LNCaP clone FGC (cell line): ENCODE data around the gene FSTL5.

Experiments
- DNase-seq: peaks from one replicate; pipeline ENCODE4 v3.0.0-alpha.2; 2011; ENCODE audit warnings: low read depth
- H3K4me3 ChIP-seq: 2 replicates; pipeline ENCODE4 v1.5.1; 2011; ENCODE audit warnings: mild to moderate bottlenecking, low read depth, low read length, control low read depth
- TF ChIP-seq, protein P1 (sequence below): IDR thresholded peaks from 2 replicates; pipeline ENCODE4 v1.5.1; 2012; ENCODE audit warnings: mild to moderate bottlenecking; ENCODE audit not compliant: control insufficient read depth, insufficient read depth; ENCODE audit errors: extremely low read depth

Gene FSTL5

DNA sequence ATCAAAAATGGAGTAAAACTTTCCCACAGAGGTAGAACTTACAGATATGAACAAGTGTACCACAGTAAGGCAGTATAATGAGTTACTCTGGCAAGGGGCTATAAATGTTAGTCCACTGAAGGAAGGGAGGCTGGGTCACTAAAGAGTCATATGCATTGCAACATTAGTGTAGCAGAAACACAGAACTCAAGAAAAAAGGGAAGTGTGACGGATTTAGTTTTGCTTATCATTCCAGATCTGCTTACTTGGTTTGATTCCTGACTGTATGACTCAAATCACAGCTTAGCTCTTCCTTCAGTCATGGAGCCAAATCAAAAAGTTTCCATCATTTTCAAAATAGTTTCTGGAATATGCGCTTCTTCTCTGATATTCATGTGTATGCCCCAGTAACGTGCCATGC is 148.7 kb downstream of the FSTL5 start:
- DNase-seq, result no peak
- no peak overlapping the region for H3K4me3 ChIP-seq
- TF ChIP-seq, protein P1, sequence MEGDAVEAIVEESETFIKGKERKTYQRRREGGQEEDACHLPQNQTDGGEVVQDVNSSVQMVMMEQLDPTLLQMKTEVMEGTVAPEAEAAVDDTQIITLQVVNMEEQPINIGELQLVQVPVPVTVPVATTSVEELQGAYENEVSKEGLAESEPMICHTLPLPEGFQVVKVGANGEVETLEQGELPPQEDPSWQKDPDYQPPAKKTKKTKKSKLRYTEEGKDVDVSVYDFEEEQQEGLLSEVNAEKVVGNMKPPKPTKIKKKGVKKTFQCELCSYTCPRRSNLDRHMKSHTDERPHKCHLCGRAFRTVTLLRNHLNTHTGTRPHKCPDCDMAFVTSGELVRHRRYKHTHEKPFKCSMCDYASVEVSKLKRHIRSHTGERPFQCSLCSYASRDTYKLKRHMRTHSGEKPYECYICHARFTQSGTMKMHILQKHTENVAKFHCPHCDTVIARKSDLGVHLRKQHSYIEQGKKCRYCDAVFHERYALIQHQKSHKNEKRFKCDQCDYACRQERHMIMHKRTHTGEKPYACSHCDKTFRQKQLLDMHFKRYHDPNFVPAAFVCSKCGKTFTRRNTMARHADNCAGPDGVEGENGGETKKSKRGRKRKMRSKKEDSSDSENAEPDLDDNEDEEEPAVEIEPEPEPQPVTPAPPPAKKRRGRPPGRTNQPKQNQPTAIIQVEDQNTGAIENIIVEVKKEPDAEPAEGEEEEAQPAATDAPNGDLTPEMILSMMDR, result no peak

DNA sequence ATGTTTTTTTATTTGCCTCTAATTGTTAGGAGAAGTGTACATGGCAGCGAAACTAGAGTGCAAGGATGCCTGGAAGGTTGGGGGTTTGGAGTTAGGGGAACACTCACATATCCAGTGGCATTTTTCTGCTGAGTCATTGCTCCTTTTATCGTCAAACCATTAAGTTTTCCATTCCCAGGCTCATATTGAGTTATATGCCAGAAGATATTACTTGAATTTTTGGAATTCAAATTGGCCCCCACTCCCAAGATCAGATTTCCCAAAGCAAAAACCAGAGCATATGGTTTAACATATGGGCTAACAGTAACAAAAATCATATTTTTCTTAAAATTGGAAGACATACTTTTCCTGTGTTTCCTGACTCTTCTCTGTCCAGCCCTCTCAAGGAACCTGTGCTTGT is 152.7 kb downstream of the FSTL5 start:
- DNase-seq, result no peak
- TF ChIP-seq, protein P1, result no peak
- H3K4me3 ChIP-seq, result no peak overlapping the region

DNA sequence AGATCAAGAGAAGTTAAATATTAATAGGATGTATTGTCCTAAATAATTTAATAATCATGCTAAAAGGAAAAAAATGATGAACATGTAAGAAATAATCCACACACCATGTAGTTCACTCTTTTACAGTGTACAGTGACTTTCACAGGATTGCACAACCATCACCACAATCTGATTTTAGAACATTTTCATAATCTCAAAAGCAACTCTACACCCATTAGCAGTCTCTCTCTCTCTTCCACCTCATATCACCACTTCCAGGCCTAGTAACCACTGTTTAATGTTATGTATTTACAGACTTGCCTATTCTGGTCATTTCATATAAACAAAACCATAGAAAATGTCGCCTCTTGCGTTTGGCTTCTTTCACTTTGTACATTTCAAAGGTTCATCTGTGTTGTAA is 153.4 kb downstream of the FSTL5 start:
- TF ChIP-seq, protein P1, result no peak
- DNase-seq, result no peak
- no peak overlapping the region for H3K4me3 ChIP-seq

DNA sequence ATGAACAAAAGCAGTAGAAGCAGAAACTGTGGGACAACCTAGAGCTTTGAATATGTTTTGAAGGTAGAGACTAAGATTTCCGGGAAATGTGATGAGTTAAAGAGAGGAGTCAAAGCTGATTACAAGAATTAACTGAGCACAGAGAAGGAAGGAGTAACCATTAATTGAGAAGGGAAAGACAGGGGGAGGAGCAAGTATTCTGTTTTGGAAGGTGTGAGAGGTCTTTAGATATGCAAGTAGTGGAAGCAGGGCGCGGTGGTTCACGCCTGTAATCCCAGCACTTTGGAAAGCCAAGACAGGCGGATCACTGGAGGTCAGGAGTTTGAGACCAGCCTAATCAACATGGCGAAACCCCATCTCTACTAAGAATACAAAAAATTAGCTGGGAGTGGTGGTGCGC is 171.5 kb downstream of the FSTL5 start:
- DNase-seq, result no peak
- H3K4me3 ChIP-seq, result no peak overlapping the region
- TF ChIP-seq, protein P1, result no peak

DNA sequence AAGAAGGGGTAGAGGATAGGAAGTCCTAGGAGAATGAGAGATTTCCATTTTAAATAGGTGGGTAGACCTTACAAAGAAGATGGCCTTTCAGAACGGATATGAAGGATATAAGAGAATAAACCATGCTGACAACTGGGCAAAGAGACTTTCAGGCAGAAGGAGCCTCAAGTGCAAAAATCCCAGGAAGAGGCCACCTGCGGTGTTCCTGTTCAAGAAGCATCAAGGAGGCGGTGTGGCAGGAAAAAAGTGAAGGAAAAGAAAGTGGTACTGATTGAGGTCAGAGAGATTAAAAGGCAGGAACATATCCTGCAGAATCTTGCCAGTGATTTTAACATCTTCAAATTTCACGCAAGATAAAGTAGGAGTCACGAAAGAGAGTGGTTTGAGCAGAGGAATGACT is 172.0 kb downstream of the FSTL5 start:
- no peak overlapping the region for H3K4me3 ChIP-seq
- no peak for DNase-seq
- TF ChIP-seq, protein P1, result no peak

DNA sequence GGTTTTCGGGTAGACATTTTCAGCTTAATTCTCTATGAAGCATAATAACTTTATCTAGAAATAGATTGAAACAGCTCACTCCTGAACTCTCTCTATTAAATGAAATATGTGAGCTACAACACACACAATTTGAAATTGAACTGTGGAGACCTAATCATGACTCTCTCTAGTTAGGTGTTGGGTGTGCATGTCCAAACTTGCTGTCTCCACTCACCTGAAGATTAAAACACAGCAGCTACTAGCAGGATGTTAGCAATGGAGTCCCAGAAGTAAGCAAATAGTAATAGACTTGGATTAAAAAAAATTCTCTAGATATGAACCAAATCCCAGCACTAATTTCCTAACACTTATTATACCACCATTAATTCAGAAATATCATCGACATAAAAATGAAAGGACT is 173.1 kb downstream of the FSTL5 start:
- no peak overlapping the region for H3K4me3 ChIP-seq
- TF ChIP-seq, protein P1, result no peak
- no peak for DNase-seq

DNA sequence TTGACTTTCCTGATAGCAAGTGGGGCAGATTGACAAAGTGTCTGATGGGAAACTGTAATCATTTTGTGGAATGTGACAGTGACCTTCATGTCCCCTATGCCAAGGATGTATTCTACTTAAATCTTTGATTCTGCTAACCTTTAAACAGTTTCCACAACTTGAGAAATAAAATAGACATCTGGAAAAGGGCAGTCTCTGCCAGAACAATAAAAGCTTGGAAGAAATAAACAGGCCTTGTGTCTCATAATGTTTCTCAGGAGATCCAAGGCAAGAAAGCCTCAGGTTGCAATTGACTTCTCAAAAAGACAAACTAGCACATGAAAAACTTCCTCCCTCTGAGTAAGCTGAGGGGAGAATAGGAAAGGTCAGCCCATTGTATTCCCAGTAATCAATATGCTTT is 174.9 kb downstream of the FSTL5 start:
- no peak for DNase-seq
- no peak overlapping the region for H3K4me3 ChIP-seq
- TF ChIP-seq, protein P1, result no peak
